Right cardiac atrium (tissue), 5 donors: ENCODE measurements around the gene WDR20. TPM values are rescaled to one million over a fixed set of nuclear protein-coding genes. Genes with fewer than 3 reads are reported as not detected.
"Not testable (repeated sequence)": the region's sequence is repeated elsewhere in the genome, so short reads cannot be mapped to it uniquely, and the experiment has no call there.

Source experiments
- ATAC-seq, 2 donors: fragments of 200-7000 bp; cut with Tn5 transposase; one replicate each; pipeline versions ENCODE4 v1.8.0 to v1.9.1; 2020; ENCODE audit warnings: moderate library complexity in 2 of 2, mild to moderate bottlenecking in 1 of 2
- DNase-seq, 3 donors: peaks; one replicate each; pipeline ENCODE4 v3.0.0-alpha.2; 2020
- H3K27ac ChIP-seq: one replicate; pipeline ENCODE4 v1.5.1; 2013; ENCODE audit warnings: mild to moderate bottlenecking, low read length, control low read depth, moderate library complexity
- H3K27me3 ChIP-seq: one replicate; pipeline ENCODE4 v1.6.1; 2013; ENCODE audit not compliant: control insufficient read depth, insufficient read depth
- H3K4me1 ChIP-seq: one replicate; pipeline ENCODE4 v1.6.1; 2013; ENCODE audit warnings: low read length; ENCODE audit not compliant: control insufficient read depth, insufficient read depth
- H3K4me3 ChIP-seq: one replicate; pipeline ENCODE4 v1.5.1; 2013; ENCODE audit warnings: low read length, control low read depth
- H3K9me3 ChIP-seq: one replicate; pipeline ENCODE4 v1.6.1; 2013; ENCODE audit warnings: low read length; ENCODE audit not compliant: control insufficient read depth
- WGBS: extraction: QIAGEN DNeasy Blood & Tissue Kit; methylation state at CpG from one replicate; pipeline ENCODE4 v1.1.7; 2013; 5-methylcytosine and 5-hydroxymethylcytosine counted together
- intact Hi-C, 4 donors: fragments of 100-400 bp; cut with DNase I; formaldehyde crosslinking; loops; one replicate each; pipeline versions ENCODE4 v1.11.0 to v1.14.0; 2022 to 2023
- polyA plus RNA-seq: library from polyadenylated mRNA; stranded (reverse); fragments of 200-250 nt; gene quantifications from one replicate; pipeline ENCODE4 v1.2.3, GENCODE V29; 2013
- total RNA-seq, 4 donors: library from RNA; stranded (reverse); fragmentation: NEBNext Ultra II Directional; extraction: Animal tissue kit (Norgen Biotek cat#: 25700); gene quantifications; one replicate each; pipeline ENCODE4 v1.2.1, GENCODE V29; 2021
- donor health status: healthy with polysubstance abuse.
- donor health status: DM: no; HTN: yes; CAD: no.
- donor health status: DM: no; HTN: no; CAD: no.
- donor health status: DM: no; HTN: yes; CAD: no; lungs with severe emphysema.
- donor health status: DM: yes; HTN: yes; CAD: no.

Gene WDR20
- total and polyA plus RNA-seq, 5 donors, result 13.2 to 27.3 (median 22.0) TPM

GRCh38 chr14:102134021-102134420, 5.7 kb upstream of the WDR20 start:
- H3K9me3 ChIP-seq, DNase-seq, intact Hi-C loops, H3K4me3 ChIP-seq, H3K27me3 ChIP-seq, ATAC-seq, H3K27ac ChIP-seq, H3K4me1 ChIP-seq: not testable (repeated sequence)
- 94% methylated on average over 9 of the region's 9 CpGs for WGBS

- H3K27me3 ChIP-seq, intact Hi-C loops, H3K9me3 ChIP-seq, H3K4me1 ChIP-seq, H3K27ac ChIP-seq, DNase-seq, H3K4me3 ChIP-seq, ATAC-seq: not testable (repeated sequence)
- 88% methylated on average over 10 of the region's 10 CpGs for WGBS
These were observed 5.0 kb upstream of the WDR20 start for GRCh38 chr14:102134719-102135118.

- H3K27ac ChIP-seq, ATAC-seq, intact Hi-C loops, H3K4me3 ChIP-seq, DNase-seq, H3K4me1 ChIP-seq, H3K27me3 ChIP-seq, H3K9me3 ChIP-seq: not testable (repeated sequence)
- 98% methylated on average over 30 of the region's 30 CpGs for WGBS
These were observed 4.2 kb upstream of the WDR20 start for GRCh38 chr14:102135456-102135855.

GRCh38 chr14:102138535-102138934, 1.2 kb upstream of the WDR20 start:
- no peak for ATAC-seq
- intact Hi-C loops, result no loop called here
- no peak for DNase-seq

GRCh38 chr14:102138961-102139285, 774 bp upstream of the WDR20 start:
- WGBS, result 5% methylated on average over 14 of the region's 14 CpGs
- Histone ChIP-seq H3K4me3 (peak overlapping the region; percentile 68), H3K27ac (peak overlapping the region; percentile 21), H3K27me3 (no peaks in the 10 kb centered on the region), H3K4me1 (no peaks in the 10 kb centered on the region), H3K9me3 (no peaks in the 10 kb centered on the region)
- peak in 1 of 2 donors; percentile 4 for ATAC-seq
- intact Hi-C loops, result no loop called here
- DNase-seq, result no peak

More at GRCh38 chr14:102138535-102138934, 1.2 kb upstream of the WDR20 start:
- no peaks in the 10 kb centered on the region for H3K4me1 ChIP-seq
- H3K27ac ChIP-seq, result no peak overlapping the region
- WGBS, result 21% methylated on average over 3 of the region's 3 CpGs
- no peaks in the 10 kb centered on the region for H3K27me3 ChIP-seq
- peak overlapping the region; percentile 68 for H3K4me3 ChIP-seq
- no peaks in the 10 kb centered on the region for H3K9me3 ChIP-seq

- DNase-seq (peak; percentile 25 to 70 (median 69)), ATAC-seq (peak; percentile 18 to 51)
- no peaks in the 10 kb centered on the region for H3K27me3 ChIP-seq
- intact Hi-C loops, result no loop called here
- H3K4me3 ChIP-seq, result peak overlapping the region; percentile 68
- under 1% methylated on average over 48 of the region's 48 CpGs for WGBS
- no peaks in the 10 kb centered on the region for H3K4me1 ChIP-seq
- no peaks in the 10 kb centered on the region for H3K9me3 ChIP-seq
- H3K27ac ChIP-seq, result peak overlapping the region; percentile 61
These were observed 491 bp downstream of the WDR20 start for GRCh38 chr14:102140027-102140749.

GRCh38 chr14:102140750-102141145, 1.1 kb downstream of the WDR20 start:
- no peak for DNase-seq
- peak overlapping the region; percentile 68 for H3K4me3 ChIP-seq
- H3K4me1 ChIP-seq, result no peaks in the 10 kb centered on the region
- peak overlapping the region; percentile 1 for H3K27ac ChIP-seq
- no peaks in the 10 kb centered on the region for H3K9me3 ChIP-seq
- ATAC-seq, result no peak
- 6% methylated on average over 9 of the region's 9 CpGs for WGBS
- intact Hi-C loops, result no loop called here
- no peaks in the 10 kb centered on the region for H3K27me3 ChIP-seq

GRCh38 chr14:102141797-102142196, 2.1 kb downstream of the WDR20 start:
- Histone ChIP-seq H3K27ac (no peak overlapping the region), H3K4me1 (no peaks in the 10 kb centered on the region), H3K9me3 (no peaks in the 10 kb centered on the region), H3K4me3 (no peak overlapping the region), H3K27me3 (no peaks in the 10 kb centered on the region)
- ATAC-seq (no peak), DNase-seq (no peak)
- intact Hi-C loops, result no loop called here
- WGBS, result 80% methylated on average over 4 of the region's 4 CpGs

GRCh38 chr14:102144914-102145313, 5.2 kb downstream of the WDR20 start:
- Histone ChIP-seq H3K4me3 (no peak overlapping the region), H3K27me3 (no peaks in the 10 kb centered on the region), H3K9me3 (no peaks in the 10 kb centered on the region), H3K4me1 (no peaks in the 10 kb centered on the region), H3K27ac (no peak overlapping the region)
- no peak for DNase-seq
- intact Hi-C loops, result no loop called here
- ATAC-seq, result no peak

- intact Hi-C loops, result no loop called here
- Histone ChIP-seq H3K27ac (no peak overlapping the region), H3K4me1 (no peaks in the 10 kb centered on the region), H3K27me3 (no peaks in the 10 kb centered on the region), H3K9me3 (no peaks in the 10 kb centered on the region), H3K4me3 (no peak overlapping the region)
- no peak for ATAC-seq
- WGBS, result 92% methylated on average over 6 of the region's 6 CpGs
- no peak for DNase-seq
These were observed 5.7 kb downstream of the WDR20 start for GRCh38 chr14:102145395-102145794.

- no peak for ATAC-seq
- intact Hi-C loops, result no loop called here
- 58% methylated on average over 2 of the region's 2 CpGs for WGBS
These were observed 6.7 kb downstream of the WDR20 start for GRCh38 chr14:102146423-102146822.

GRCh38 chr14:102150083-102150482, 10.4 kb downstream of the WDR20 start:
- Histone ChIP-seq H3K27me3 (no peaks in the 10 kb centered on the region), H3K4me3 (no peak overlapping the region), H3K4me1 (peaks cover 5% of the 10 kb centered on the region), H3K9me3 (no peaks in the 10 kb centered on the region), H3K27ac (no peak overlapping the region)
- 92% methylated on average over 7 of the region's 7 CpGs for WGBS
- intact Hi-C loops, result no loop called here
- ATAC-seq (no peak), DNase-seq (no peak)

More at GRCh38 chr14:102146423-102146822, 6.7 kb downstream of the WDR20 start:
- DNase-seq, result no peak
- Histone ChIP-seq H3K27me3 (no peaks in the 10 kb centered on the region), H3K9me3 (no peaks in the 10 kb centered on the region), H3K4me3 (no peak overlapping the region), H3K4me1 (no peaks in the 10 kb centered on the region), H3K27ac (no peak overlapping the region)
